ENCODE results near the gene CGAS. TPM values are rescaled to one million over a fixed set of nuclear protein-coding genes. Genes with fewer than 3 reads are reported as not detected.

The CGAS gene
- total RNA-seq, 1 experiment from 2014 or later = 19.4 TPM

- TF ChIP-seq EZH2 (IDR thresholded peaks at IDR 0.05; ENCODE audit: low read length, unreplicated experiment) = no peak
- TF ChIP-seq EZH2phosphoT487 (IDR thresholded peaks at IDR 0.05; ENCODE audit: borderline replicate concordance, low read length) = no peak
- no peak for TF ChIP-seq CTCF (conservative IDR thresholded peaks at IDR 0.05; ENCODE audit: low read depth, low read length)
- Histone ChIP-seq H3K4me3 (ENCODE audit: low read length) (no peak overlapping the region), H3K9me3 (ENCODE audit: low read length) (no peaks in the 10 kb centered on the region), H2AFZ (ENCODE audit: low read length) (no peak overlapping the region), H3K27ac (ENCODE audit: low read length) (no peak overlapping the region), H3K27me3 (ENCODE audit: low read length) (no peaks in the 10 kb centered on the region), H3K4me1 (ENCODE audit: insufficient read depth, low read length) (no peaks in the 10 kb centered on the region), H4K20me1 (ENCODE audit: low read length) (no peaks in the 10 kb centered on the region), H3K9me2 (replicated peaks; ENCODE audit: low read length) (no peaks in the 10 kb centered on the region), H3K9ac (ENCODE audit: low read length) (no peak overlapping the region), H3K79me2 (ENCODE audit: low read length) (no peaks in the 10 kb centered on the region), H3F3A (ENCODE audit: low read length, unreplicated experiment) (no peaks in the 10 kb centered on the region), H3K36me3 (ENCODE audit: low read depth, low read length) (no peaks in the 10 kb centered on the region), H3K4me2 (ENCODE audit: low read length) (no peak overlapping the region)
- ChIA-PET CTCF (no interaction called here), POLR2A (ENCODE audit: unreplicated experiment) (interaction anchor here (0.5 kb wide), 1 partner anchor 801 kb away, joined by 3 read pairs; no protein-coding TSS in a partner anchor)
- TSS peak; percentile 39 for BruUV-seq (replicated peaks)
- DNase-seq = no peak
- intact Hi-C loops (cut with micrococcal nuclease) = loop anchor here (5.0 kb wide), 2 partner anchors 63 to 103 kb away; no protein-coding TSS in a partner anchor
- no peak for ATAC-seq
These were observed 62.2 kb downstream of the CGAS start for GRCh38 chr6:73389854-73390253.

GRCh38 chr6:73388800-73389512 is 63.1 kb downstream of the CGAS start:
- Histone ChIP-seq H3K9ac (ENCODE audit: low read length) (peak overlapping the region; percentile 76), H3K27me3 (ENCODE audit: low read length) (no peaks in the 10 kb centered on the region), H3K9me2 (replicated peaks; ENCODE audit: low read length) (no peaks in the 10 kb centered on the region), H3F3A (ENCODE audit: low read length, unreplicated experiment) (no peaks in the 10 kb centered on the region), H3K79me2 (ENCODE audit: low read length) (no peaks in the 10 kb centered on the region), H3K27ac (ENCODE audit: low read length) (peak overlapping the region; percentile 85), H3K4me3 (ENCODE audit: low read length) (peak overlapping the region; percentile 79), H3K9me3 (ENCODE audit: low read length) (no peaks in the 10 kb centered on the region), H2AFZ (ENCODE audit: low read length) (peak overlapping the region; percentile 90), H3K4me1 (ENCODE audit: insufficient read depth, low read length) (no peaks in the 10 kb centered on the region), H4K20me1 (ENCODE audit: low read length) (no peaks in the 10 kb centered on the region), H3K4me2 (ENCODE audit: low read length) (peak overlapping the region; percentile 92), H3K36me3 (ENCODE audit: low read depth, low read length) (no peaks in the 10 kb centered on the region)
- ChIA-PET POLR2A (ENCODE audit: unreplicated experiment) (interaction anchor here (0.5 kb wide), 1 partner anchor 264 kb away, joined by 3 read pairs; no protein-coding TSS in a partner anchor), CTCF (interaction anchor here (0.6 to 1.0 kb wide), 7 partner anchors 9 to 103 kb away, joined by 3 to 4 read pairs (median 3); no protein-coding TSS in a partner anchor)
- TSS peak; percentile 97 for BruUV-seq (replicated peaks)
- TF ChIP-seq EZH2phosphoT487 (IDR thresholded peaks at IDR 0.05; ENCODE audit: borderline replicate concordance, low read length) = no peak
- peak; percentile 73 for TF ChIP-seq CTCF (conservative IDR thresholded peaks at IDR 0.05; ENCODE audit: low read depth, low read length)
- intact Hi-C loops (cut with micrococcal nuclease) = loop anchor here (5.0 kb wide), 2 partner anchors 62 to 102 kb away; no protein-coding TSS in a partner anchor
- DNase-seq (peak; percentile 77), ATAC-seq (peak; percentile 87)

- Histone ChIP-seq H3K4me1 (ENCODE audit: insufficient read depth, low read length) (no peaks in the 10 kb centered on the region), H3K4me3 (ENCODE audit: low read length) (peak overlapping the region; percentile 79), H3K27me3 (ENCODE audit: low read length) (no peaks in the 10 kb centered on the region), H3F3A (ENCODE audit: low read length, unreplicated experiment) (no peaks in the 10 kb centered on the region), H3K9me3 (ENCODE audit: low read length) (no peaks in the 10 kb centered on the region), H3K4me2 (ENCODE audit: low read length) (peak overlapping the region; percentile 92), H2AFZ (ENCODE audit: low read length) (peak overlapping the region; percentile 90), H3K36me3 (ENCODE audit: low read depth, low read length) (no peaks in the 10 kb centered on the region), H3K9me2 (replicated peaks; ENCODE audit: low read length) (no peaks in the 10 kb centered on the region), H3K27ac (ENCODE audit: low read length) (peak overlapping the region; percentile 85), H3K79me2 (ENCODE audit: low read length) (no peaks in the 10 kb centered on the region), H3K9ac (ENCODE audit: low read length) (peak overlapping the region; percentile 76), H4K20me1 (ENCODE audit: low read length) (no peaks in the 10 kb centered on the region)
- DNase-seq (no peak), ATAC-seq (peak; percentile 30)
- BruUV-seq (replicated peaks) = no TSS peak
- intact Hi-C loops (cut with micrococcal nuclease) = loop anchor here (5.0 kb wide), 2 partner anchors 61 to 101 kb away; no protein-coding TSS in a partner anchor
- ChIA-PET POLR2A (ENCODE audit: unreplicated experiment) (no interaction called here), CTCF (interaction anchor here (0.7 to 1.1 kb wide), 4 partner anchors 10 to 81 kb away, joined by 3 to 4 read pairs (median 3); no protein-coding TSS in a partner anchor)
- TF ChIP-seq EZH2 (IDR thresholded peaks at IDR 0.05; ENCODE audit: low read length, unreplicated experiment) (no peak), EZH2phosphoT487 (IDR thresholded peaks at IDR 0.05; ENCODE audit: borderline replicate concordance, low read length) (no peak), CTCF (conservative IDR thresholded peaks at IDR 0.05; ENCODE audit: low read depth, low read length) (no peak)
These were observed 63.7 kb downstream of the CGAS start for GRCh38 chr6:73388433-73388799.
